ENCODE measurements around the gene HOXC6.

HOXC6 gene

GRCh38 chr12:54029529-54030441 is 1.5 kb downstream of the HOXC6 start:
- H3K27ac ChIP-seq (ENCODE audit: low read depth, low read length) = no peak overlapping the region
- no peaks in the 10 kb centered on the region for H3K36me3 ChIP-seq (ENCODE audit: insufficient read depth, low read length)
- H3K4me3 ChIP-seq (ENCODE audit: low read length) = 0 out of 2 replicates have a peak overlapping the region, but pooled peaks have one; percentile 1
- no peak overlapping the region for H3K9ac ChIP-seq (ENCODE audit: low read depth, low read length)
- no peaks in the 10 kb centered on the region for H3K9me3 ChIP-seq (ENCODE audit: insufficient read depth, low read depth, low read length)
- WGBS = 3% methylated on average over 53 of the region's 53 CpGs
- H3K4me1 ChIP-seq (ENCODE audit: insufficient read depth, low read length) = no peaks in the 10 kb centered on the region
- H3K27me3 ChIP-seq (ENCODE audit: insufficient read depth, low read length) = peaks cover 100% of the 10 kb centered on the region

DNA sequence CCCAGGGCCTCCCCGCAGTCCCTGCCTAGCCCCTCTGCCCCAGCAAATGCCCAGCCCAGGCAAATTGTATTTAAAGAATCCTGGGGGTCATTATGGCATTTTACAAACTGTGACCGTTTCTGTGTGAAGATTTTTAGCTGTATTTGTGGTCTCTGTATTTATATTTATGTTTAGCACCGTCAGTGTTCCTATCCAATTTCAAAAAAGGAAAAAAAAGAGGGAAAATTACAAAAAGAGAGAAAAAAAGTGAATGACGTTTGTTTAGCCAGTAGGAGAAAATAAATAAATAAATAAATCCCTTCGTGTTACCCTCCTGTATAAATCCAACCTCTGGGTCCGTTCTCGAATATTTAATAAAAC is 2.2 kb downstream of the HOXC6 start:
- 12% methylated on average over 4 of the region's 7 CpGs for WGBS

GRCh38 chr12:54030889-54031471 is 2.7 kb downstream of the HOXC6 start:
- Histone ChIP-seq H3K27me3 (ENCODE audit: insufficient read depth, low read length) (peaks cover 100% of the 10 kb centered on the region), H3K27ac (ENCODE audit: low read depth, low read length) (no peak overlapping the region), H3K4me3 (ENCODE audit: low read length) (no peak overlapping the region), H3K4me1 (ENCODE audit: insufficient read depth, low read length) (no peaks in the 10 kb centered on the region), H3K36me3 (ENCODE audit: insufficient read depth, low read length) (no peaks in the 10 kb centered on the region), H3K9ac (ENCODE audit: low read depth, low read length) (no peak overlapping the region), H3K9me3 (ENCODE audit: insufficient read depth, low read depth, low read length) (no peaks in the 10 kb centered on the region)
- WGBS = 3% methylated on average over 46 of the region's 46 CpGs

More for the DNA sequence above, 2.2 kb downstream of the HOXC6 start:
- Histone ChIP-seq H3K4me3 (ENCODE audit: low read length) (no peak overlapping the region), H3K27ac (ENCODE audit: low read depth, low read length) (no peak overlapping the region), H3K9ac (ENCODE audit: low read depth, low read length) (no peak overlapping the region), H3K27me3 (ENCODE audit: insufficient read depth, low read length) (peaks cover 100% of the 10 kb centered on the region), H3K4me1 (ENCODE audit: insufficient read depth, low read length) (no peaks in the 10 kb centered on the region), H3K9me3 (ENCODE audit: insufficient read depth, low read depth, low read length) (no peaks in the 10 kb centered on the region), H3K36me3 (ENCODE audit: insufficient read depth, low read length) (no peaks in the 10 kb centered on the region)

GRCh38 chr12:54031480-54031879 is 3.2 kb downstream of the HOXC6 start:
- peaks cover 100% of the 10 kb centered on the region for H3K27me3 ChIP-seq (ENCODE audit: insufficient read depth, low read length)
- WGBS = 12% methylated on average over 15 of the region's 16 CpGs
- no peaks in the 10 kb centered on the region for H3K4me1 ChIP-seq (ENCODE audit: insufficient read depth, low read length)
- no peaks in the 10 kb centered on the region for H3K9me3 ChIP-seq (ENCODE audit: insufficient read depth, low read depth, low read length)
- no peak overlapping the region for H3K9ac ChIP-seq (ENCODE audit: low read depth, low read length)
- no peak overlapping the region for H3K4me3 ChIP-seq (ENCODE audit: low read length)
- H3K36me3 ChIP-seq (ENCODE audit: insufficient read depth, low read length) = no peaks in the 10 kb centered on the region
- no peak overlapping the region for H3K27ac ChIP-seq (ENCODE audit: low read depth, low read length)

DNA sequence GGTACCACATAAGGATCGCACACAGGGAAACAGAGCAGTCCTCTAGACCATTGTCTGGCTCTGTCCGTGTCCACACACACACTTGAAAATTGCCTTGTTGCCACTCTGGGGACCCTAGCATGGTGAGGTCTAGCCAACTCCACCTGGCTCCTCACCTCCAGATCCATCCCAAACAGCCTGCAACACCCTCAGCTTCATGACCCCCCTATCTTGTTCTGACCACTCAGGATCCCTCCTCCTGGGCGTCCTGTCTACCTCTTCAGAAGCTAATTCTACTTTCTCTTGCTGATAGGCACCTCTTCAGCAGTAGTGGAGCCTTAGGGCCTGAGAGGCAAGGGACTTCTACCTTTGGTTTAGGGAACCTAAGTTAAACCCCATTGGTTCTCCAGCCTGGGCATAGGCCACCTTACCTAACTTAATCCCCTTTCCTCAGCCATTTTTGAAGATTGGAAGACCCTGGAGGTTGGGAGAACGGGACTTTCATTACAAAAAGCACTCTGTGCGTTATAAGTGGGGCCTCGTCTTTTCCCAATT is 3.9 kb downstream of the HOXC6 start:
- Histone ChIP-seq H3K27ac (ENCODE audit: low read depth, low read length) (no peak overlapping the region), H3K27me3 (ENCODE audit: insufficient read depth, low read length) (peaks cover 100% of the 10 kb centered on the region), H3K9ac (ENCODE audit: low read depth, low read length) (no peak overlapping the region), H3K36me3 (ENCODE audit: insufficient read depth, low read length) (no peaks in the 10 kb centered on the region), H3K9me3 (ENCODE audit: insufficient read depth, low read depth, low read length) (no peaks in the 10 kb centered on the region), H3K4me1 (ENCODE audit: insufficient read depth, low read length) (no peaks in the 10 kb centered on the region), H3K4me3 (ENCODE audit: low read length) (no peak overlapping the region)
- WGBS = 26% methylated on average over 6 of the region's 6 CpGs

DNA sequence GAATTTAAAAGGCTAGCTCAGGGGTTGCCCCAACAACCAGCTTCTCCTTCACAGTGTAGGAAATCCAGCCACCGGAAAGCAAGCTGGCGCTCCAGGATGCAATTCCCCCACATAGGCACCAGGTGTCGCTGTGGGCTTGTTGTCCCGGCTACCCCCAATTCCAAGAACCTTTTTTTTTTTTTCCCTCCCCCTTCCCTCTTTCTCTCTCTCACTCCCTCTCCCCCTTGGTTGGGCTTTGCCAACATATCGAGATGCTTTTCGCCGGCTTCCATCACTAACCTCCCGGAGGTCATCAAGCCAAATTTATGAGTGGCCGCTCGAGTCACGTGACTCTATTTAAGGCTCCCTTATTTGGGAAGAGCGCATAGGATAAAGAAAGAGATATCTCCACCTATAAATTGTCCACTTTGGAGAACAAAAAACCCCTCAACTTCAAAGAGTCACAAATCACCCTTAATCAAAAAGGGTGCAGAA is 4.4 kb downstream of the HOXC6 start, which contains the start of gene HOXC5:
Gene HOXC5, plus strand, starts transcription at position 424 of the 474 bp plus-strand sequence. CDS start 73 bp downstream, outside the sequence.
- no peaks in the 10 kb centered on the region for H3K9me3 ChIP-seq (ENCODE audit: insufficient read depth, low read depth, low read length)
- 7% methylated on average over 12 of the region's 12 CpGs for WGBS
- no peak within 1 kb of the TSS for H3K27ac ChIP-seq (ENCODE audit: low read depth, low read length)
- no peaks in the 10 kb centered on the region for H3K4me1 ChIP-seq (ENCODE audit: insufficient read depth, low read length)
- peaks cover 100% of the 10 kb centered on the region for H3K27me3 ChIP-seq (ENCODE audit: insufficient read depth, low read length)
- no peaks in the 10 kb centered on the region for H3K36me3 ChIP-seq (ENCODE audit: insufficient read depth, low read length)
- H3K9ac ChIP-seq (ENCODE audit: low read depth, low read length) = no peak within 1 kb of the TSS
- no peak within 1 kb of the TSS for H3K4me3 ChIP-seq (ENCODE audit: low read length)

DNA sequence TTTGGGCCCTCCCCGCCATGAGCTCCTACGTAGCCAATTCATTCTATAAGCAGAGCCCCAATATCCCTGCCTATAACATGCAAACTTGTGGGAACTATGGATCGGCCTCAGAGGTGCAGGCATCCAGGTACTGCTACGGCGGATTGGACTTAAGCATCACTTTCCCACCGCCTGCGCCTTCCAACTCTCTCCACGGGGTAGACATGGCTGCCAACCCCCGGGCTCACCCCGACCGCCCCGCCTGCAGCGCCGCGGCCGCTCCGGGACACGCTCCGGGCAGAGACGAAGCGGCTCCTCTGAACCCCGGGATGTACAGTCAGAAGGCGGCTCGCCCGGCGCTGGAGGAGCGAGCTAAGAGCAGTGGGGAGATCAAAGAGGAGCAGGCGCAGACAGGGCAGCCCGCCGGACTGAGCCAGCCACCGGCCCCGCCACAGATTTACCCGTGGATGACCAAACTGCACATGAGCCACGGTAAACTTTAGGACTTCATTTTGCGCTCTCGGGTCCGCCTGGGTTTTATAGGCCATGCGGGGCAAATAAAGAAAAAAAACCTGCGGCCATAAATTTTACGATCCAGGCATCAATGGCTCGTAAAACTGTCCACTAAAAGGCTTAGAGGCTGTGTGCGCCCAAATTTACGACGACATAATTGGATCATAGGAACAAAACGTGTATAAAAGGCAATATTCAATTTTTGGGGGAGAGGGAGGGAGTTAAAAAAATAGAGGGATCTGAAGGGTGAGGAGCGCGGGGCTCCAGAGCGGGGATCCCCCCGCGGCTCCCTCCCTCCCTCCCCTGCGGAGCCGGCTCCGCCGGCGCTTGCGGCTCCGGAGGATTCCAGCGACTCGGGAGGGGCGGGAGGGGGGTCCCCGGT is 5.1 kb downstream of the HOXC6 start:
- Histone ChIP-seq H3K27ac (ENCODE audit: low read depth, low read length) (no peak overlapping the region), H3K4me3 (ENCODE audit: low read length) (no peak overlapping the region), H3K9ac (ENCODE audit: low read depth, low read length) (no peak overlapping the region), H3K9me3 (ENCODE audit: insufficient read depth, low read depth, low read length) (no peaks in the 10 kb centered on the region), H3K36me3 (ENCODE audit: insufficient read depth, low read length) (no peaks in the 10 kb centered on the region), H3K27me3 (ENCODE audit: insufficient read depth, low read length) (peaks cover 100% of the 10 kb centered on the region), H3K4me1 (ENCODE audit: insufficient read depth, low read length) (no peaks in the 10 kb centered on the region)
- WGBS = 4% methylated on average over 61 of the region's 61 CpGs

DNA sequence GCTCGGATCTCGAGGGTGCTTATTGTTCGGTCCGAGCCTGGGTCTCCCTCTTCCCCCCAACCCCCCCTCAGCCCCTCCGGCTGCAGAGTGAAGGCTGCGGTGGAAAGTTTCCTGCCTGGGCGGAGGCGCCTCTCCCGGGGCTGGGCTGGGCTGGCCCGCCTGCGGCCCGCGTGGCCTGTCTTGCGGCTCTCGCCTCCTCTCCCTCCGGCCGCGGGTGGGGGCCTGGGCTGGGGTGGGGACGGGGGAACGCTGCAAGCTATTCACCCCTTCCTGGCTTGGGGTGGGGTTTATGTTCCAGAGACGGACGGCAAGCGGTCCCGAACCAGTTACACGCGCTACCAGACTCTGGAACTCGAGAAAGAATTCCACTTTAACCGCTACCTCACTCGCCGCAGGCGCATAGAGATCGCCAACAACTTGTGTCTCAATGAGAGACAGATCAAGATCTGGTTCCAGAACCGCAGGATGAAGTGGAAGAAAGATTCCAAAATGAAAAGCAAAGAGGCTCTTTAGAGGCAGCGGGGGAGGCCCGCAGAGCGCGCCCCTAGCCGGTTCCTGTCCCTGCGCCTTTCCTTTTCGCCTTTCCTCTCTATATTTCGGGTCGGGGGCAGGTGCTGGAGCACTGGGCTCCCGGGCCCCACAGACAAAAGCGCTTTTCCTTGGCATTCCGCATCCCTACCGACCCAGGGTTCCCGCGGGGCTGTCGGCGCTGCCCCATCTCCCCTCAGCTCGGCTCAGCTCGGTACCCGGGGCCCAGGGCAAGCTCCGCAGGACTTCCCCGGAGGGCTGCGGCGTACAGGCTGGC is 5.9 kb downstream of the HOXC6 start:
- no peak overlapping the region for H3K27ac ChIP-seq (ENCODE audit: low read depth, low read length)
- no peak overlapping the region for H3K4me3 ChIP-seq (ENCODE audit: low read length)
- WGBS = 3% methylated on average over 56 of the region's 57 CpGs
- no peaks in the 10 kb centered on the region for H3K4me1 ChIP-seq (ENCODE audit: insufficient read depth, low read length)
- no peaks in the 10 kb centered on the region for H3K9me3 ChIP-seq (ENCODE audit: insufficient read depth, low read depth, low read length)
- no peaks in the 10 kb centered on the region for H3K36me3 ChIP-seq (ENCODE audit: insufficient read depth, low read length)
- peaks cover 100% of the 10 kb centered on the region for H3K27me3 ChIP-seq (ENCODE audit: insufficient read depth, low read length)
- no peak overlapping the region for H3K9ac ChIP-seq (ENCODE audit: low read depth, low read length)

- Histone ChIP-seq H3K4me3 (ENCODE audit: low read length) (no peak overlapping the region), H3K4me1 (ENCODE audit: insufficient read depth, low read length) (no peaks in the 10 kb centered on the region), H3K27ac (ENCODE audit: low read depth, low read length) (no peak overlapping the region), H3K36me3 (ENCODE audit: insufficient read depth, low read length) (no peaks in the 10 kb centered on the region), H3K9ac (ENCODE audit: low read depth, low read length) (no peak overlapping the region), H3K27me3 (ENCODE audit: insufficient read depth, low read length) (peaks cover 100% of the 10 kb centered on the region), H3K9me3 (ENCODE audit: insufficient read depth, low read depth, low read length) (no peaks in the 10 kb centered on the region)
- WGBS = 16% methylated on average over 22 of the region's 22 CpGs
Observed at GRCh38 chr12:54034785-54035310, 6.6 kb downstream of the HOXC6 start.

Data from HUES64 (cell line).